OCI-LY7 (cell line): Measurements from ENCODE around the gene SYTL3.

Experiments
- EZH2phosphoT487 ChIP-seq: fragments of 200-600 bp; sonication (generic); IDR thresholded peaks from 2 replicates; pipeline ENCODE4 v1.6.1; 2018; ENCODE audit warnings: low read depth, borderline replicate concordance, mild to moderate bottlenecking, mixed run types, antibody characterized with exemption, low read length, moderate library complexity, mixed read lengths
- TF ChIP-seq, protein P1 (sequence below): fragments of 200-600 bp; sonication (generic); conservative IDR thresholded peaks from 2 replicates; pipeline ENCODE4 v1.5.1; 2014; ENCODE audit warnings: mild to moderate bottlenecking, antibody characterized with exemption, low read length, moderate library complexity, mixed read lengths

DNA sequence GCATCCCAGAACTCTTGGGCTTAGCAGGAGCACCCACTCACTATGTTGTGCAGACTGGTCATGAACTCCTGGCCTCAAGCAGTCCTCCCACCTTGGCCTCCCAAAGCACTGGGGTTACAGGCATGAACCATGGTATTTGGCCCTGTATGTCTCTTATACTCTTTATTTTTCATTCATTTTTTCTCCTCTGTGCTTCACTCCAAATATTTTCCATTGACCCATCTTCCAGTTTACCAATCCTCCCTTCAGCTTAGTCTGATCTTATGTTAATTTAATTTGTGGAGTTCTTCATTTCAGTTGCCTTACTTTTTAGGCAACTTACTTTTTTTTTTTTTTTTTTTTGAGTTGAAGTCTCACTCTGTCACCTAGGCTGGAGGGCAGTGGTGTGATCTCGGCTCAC lies 89.8 kb downstream of the SYTL3 start:
- TF ChIP-seq, protein P1, sequence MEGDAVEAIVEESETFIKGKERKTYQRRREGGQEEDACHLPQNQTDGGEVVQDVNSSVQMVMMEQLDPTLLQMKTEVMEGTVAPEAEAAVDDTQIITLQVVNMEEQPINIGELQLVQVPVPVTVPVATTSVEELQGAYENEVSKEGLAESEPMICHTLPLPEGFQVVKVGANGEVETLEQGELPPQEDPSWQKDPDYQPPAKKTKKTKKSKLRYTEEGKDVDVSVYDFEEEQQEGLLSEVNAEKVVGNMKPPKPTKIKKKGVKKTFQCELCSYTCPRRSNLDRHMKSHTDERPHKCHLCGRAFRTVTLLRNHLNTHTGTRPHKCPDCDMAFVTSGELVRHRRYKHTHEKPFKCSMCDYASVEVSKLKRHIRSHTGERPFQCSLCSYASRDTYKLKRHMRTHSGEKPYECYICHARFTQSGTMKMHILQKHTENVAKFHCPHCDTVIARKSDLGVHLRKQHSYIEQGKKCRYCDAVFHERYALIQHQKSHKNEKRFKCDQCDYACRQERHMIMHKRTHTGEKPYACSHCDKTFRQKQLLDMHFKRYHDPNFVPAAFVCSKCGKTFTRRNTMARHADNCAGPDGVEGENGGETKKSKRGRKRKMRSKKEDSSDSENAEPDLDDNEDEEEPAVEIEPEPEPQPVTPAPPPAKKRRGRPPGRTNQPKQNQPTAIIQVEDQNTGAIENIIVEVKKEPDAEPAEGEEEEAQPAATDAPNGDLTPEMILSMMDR = no peak
- no peak for TF ChIP-seq EZH2phosphoT487
